ENCODE results near the gene SEPSECS. TPM values are rescaled to one million over a fixed set of nuclear protein-coding genes. Genes with fewer than 3 reads are reported as not detected.

SEPSECS gene
- total RNA-seq, 4 donors from 2014 or later, result 6.6 to 19.2 (median 9.0) TPM

DNA sequence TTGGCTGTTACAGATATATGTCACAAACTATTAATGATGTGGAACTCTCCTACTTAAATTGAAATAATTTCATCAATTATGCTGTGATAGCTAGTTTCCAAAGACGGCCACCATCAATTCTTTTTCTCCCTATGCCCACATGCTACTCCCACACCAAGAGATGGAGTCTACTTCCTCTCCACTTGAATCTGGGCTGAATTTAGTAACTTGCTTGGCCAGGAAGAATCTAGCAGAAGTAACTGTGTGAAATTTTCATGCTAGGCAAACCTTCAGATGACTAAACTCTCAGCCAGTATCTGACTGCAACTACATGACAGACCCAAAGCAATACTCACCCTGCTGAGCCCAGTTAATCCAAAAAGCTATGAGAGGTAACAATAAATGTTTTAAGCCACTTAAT, 3.2 kb downstream of the SEPSECS start:
- H3K4me3 ChIP-seq, result no peak overlapping the region
- no peak for DNase-seq (ENCODE audit: low spot score in 2 of 2)
- H3K27ac ChIP-seq, result no peak overlapping the region
- H3K9me3 ChIP-seq, result no peaks in the 10 kb centered on the region
- no peaks in the 10 kb centered on the region for H3K27me3 ChIP-seq
- peaks cover 0 to 29% (median 6%) of the 10 kb centered on the region in 4 donors for H3K4me1 ChIP-seq
- WGBS, 2 donors, result 73 to 88% methylated on average over 1 of the region's 1 CpG
- H3K36me3 ChIP-seq, result peaks cover 0 to 3% (median 0%) of the 10 kb centered on the region in 3 donors
- TF ChIP-seq CTCF (IDR thresholded peaks at IDR 0.05), result no peak
- no peak for TF ChIP-seq EP300 (IDR thresholded peaks at IDR 0.05)
- TF ChIP-seq POLR2A (IDR thresholded peaks at IDR 0.05), result no peak

DNA sequence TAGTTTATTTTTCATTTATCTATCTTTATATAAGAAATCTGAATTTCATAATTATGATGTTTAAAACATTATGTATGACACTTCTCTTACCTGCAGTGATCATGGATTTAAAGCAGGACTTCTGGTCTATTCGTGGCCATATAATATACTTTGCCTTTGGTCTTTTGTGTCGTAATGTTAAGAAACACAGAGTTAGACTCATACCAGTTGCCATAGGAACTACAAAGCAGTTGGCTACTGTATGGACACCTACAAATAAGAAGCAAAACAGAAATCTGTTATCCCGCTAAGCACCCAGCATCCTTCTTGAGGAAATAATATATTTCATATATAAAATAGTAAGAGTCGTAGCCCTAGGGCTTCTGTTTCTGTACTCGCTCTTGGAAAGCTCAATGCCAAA, 4.3 kb downstream of the SEPSECS start:
- no peak for DNase-seq (ENCODE audit: low spot score in 2 of 2)
- TF ChIP-seq CTCF (IDR thresholded peaks at IDR 0.05), result no peak
- no peak for TF ChIP-seq POLR2A (IDR thresholded peaks at IDR 0.05)
- TF ChIP-seq EP300 (IDR thresholded peaks at IDR 0.05), result no peak
- Histone ChIP-seq H3K27me3 (no peaks in the 10 kb centered on the region), H3K4me1 (peaks cover 0 to 18% (median 0%) of the 10 kb centered on the region in 4 donors), H3K36me3 (peaks cover 0 to 7% (median 0%) of the 10 kb centered on the region in 3 donors), H3K9me3 (no peaks in the 10 kb centered on the region), H3K4me3 (no peak overlapping the region), H3K27ac (no peak overlapping the region)
- WGBS, 2 donors, result 95 to 96% methylated on average over 5 of the region's 5 CpGs

GRCh38 chr4:25154594-25155265, 5.5 kb downstream of the SEPSECS start:
- Histone ChIP-seq H3K9me3 (no peaks in the 10 kb centered on the region), H3K36me3 (peaks cover 0 to 13% (median 0%) of the 10 kb centered on the region in 3 donors), H3K4me3 (no peak overlapping the region), H3K27ac (no peak overlapping the region), H3K4me1 (peaks cover 0 to 17% (median 0%) of the 10 kb centered on the region in 4 donors), H3K27me3 (no peaks in the 10 kb centered on the region)
- TF ChIP-seq CTCF (IDR thresholded peaks at IDR 0.05) (no peak), POLR2A (IDR thresholded peaks at IDR 0.05) (no peak), EP300 (IDR thresholded peaks at IDR 0.05) (no peak)
- 90 to 93% methylated on average over 4 of the region's 4 CpGs for WGBS, 2 donors
- DNase-seq (ENCODE audit: low spot score in 2 of 2), result no peak

- TF ChIP-seq CTCF (IDR thresholded peaks at IDR 0.05), result no peak
- no peak for TF ChIP-seq EP300 (IDR thresholded peaks at IDR 0.05)
- TF ChIP-seq POLR2A (IDR thresholded peaks at IDR 0.05), result no peak
Observed at GRCh38 chr4:25146076-25146475, 14.2 kb downstream of the SEPSECS start.

DNA sequence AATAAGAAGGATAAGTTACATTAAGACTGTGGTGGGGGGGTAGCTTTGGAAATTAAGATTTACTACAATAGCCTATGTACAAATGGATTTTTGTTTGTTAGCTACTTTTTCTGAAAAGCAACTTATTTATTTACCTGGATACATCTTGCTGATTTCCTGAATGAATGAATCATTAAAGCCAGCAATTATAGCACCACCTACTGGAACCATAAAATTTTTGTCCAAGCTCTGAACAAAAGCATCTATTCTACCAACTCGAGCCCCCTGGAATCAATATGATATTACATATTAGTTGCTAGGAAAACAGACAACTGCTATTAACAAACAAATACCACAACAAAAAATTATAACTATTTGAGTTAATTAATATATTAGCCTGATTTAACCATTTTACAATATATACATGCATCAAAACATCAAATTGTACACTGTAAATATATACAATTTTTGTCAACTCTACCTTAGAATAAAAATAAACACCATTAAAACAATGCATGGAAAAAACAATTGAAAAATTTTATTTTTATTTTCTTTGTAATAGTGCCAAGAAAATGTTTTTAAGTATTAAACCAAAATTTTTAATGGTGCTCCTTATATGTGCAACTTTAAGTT, 15.3 kb downstream of the SEPSECS start:
- Histone ChIP-seq H3K4me1 (no peaks in the 10 kb centered on the region), H3K27ac (no peak overlapping the region), H3K9me3 (no peaks in the 10 kb centered on the region), H3K4me3 (no peak overlapping the region), H3K36me3 (peaks cover 0 to 48% (median 0%) of the 10 kb centered on the region in 3 donors), H3K27me3 (no peaks in the 10 kb centered on the region)
- TF ChIP-seq CTCF (IDR thresholded peaks at IDR 0.05) (peak; percentile 22 to 36 (median 35)), EP300 (IDR thresholded peaks at IDR 0.05) (no peak)
- no peak for DNase-seq (ENCODE audit: low spot score in 2 of 2)
- WGBS, 2 donors, result 0 to 2% methylated on average over 1 of the region's 1 CpG

More at GRCh38 chr4:25146076-25146475, 14.2 kb downstream of the SEPSECS start:
- Histone ChIP-seq H3K4me1 (no peaks in the 10 kb centered on the region), H3K36me3 (peaks cover 0 to 45% (median 0%) of the 10 kb centered on the region in 3 donors), H3K4me3 (no peak overlapping the region), H3K27me3 (no peaks in the 10 kb centered on the region), H3K9me3 (no peaks in the 10 kb centered on the region), H3K27ac (no peak overlapping the region)
- DNase-seq (ENCODE audit: low spot score in 2 of 2), result no peak
- 57 to 63% methylated on average over 1 of the region's 1 CpG for WGBS, 2 donors

All from tibial nerve (tissue), 4 donors.